Smooth muscle cell (in vitro differentiated cells): ENCODE data around the gene WNT9B. TPM values are rescaled to one million over a fixed set of nuclear protein-coding genes. Genes with fewer than 3 reads are reported as not detected.
"Not testable (repeated sequence)": the region's sequence is repeated elsewhere in the genome, so short reads cannot be mapped to it uniquely, and the experiment has no call there.

Experiments used
- DNase-seq: peaks from one replicate; lab custom pipeline; 2025; ENCODE audit not compliant: unreplicated experiment; lab: John Stamatoyannopoulos, UW
- H2AFZ ChIP-seq: fragments of 200-600 bp; sonication (generic); 2 replicates; pipeline ENCODE4 v1.6.0; 2016; ENCODE audit warnings: antibody characterized with exemption, low read depth, mild to moderate bottlenecking
- H3F3A ChIP-seq: fragments of 200-600 bp; sonication (generic); 2 replicates; pipeline ENCODE4 v1.6.0; 2017; ENCODE audit warnings: antibody characterized with exemption, low read depth
- H3K27ac ChIP-seq: fragments of 200-600 bp; sonication (generic); 2 replicates; pipeline ENCODE4 v1.5.1; 2016; ENCODE audit warnings: low read depth, mild to moderate bottlenecking
- H3K27me3 ChIP-seq: fragments of 200-600 bp; sonication (generic); 2 replicates; pipeline ENCODE4 v1.6.1; 2016; ENCODE audit warnings: low read depth, mild to moderate bottlenecking
- H3K36me3 ChIP-seq: fragments of 200-600 bp; sonication (generic); 2 replicates; pipeline ENCODE4 v1.5.1; 2016; ENCODE audit warnings: low read depth
- H3K4me1 ChIP-seq: fragments of 200-600 bp; sonication (generic); 2 replicates; pipeline ENCODE4 v1.5.1; 2016; ENCODE audit warnings: low read depth
- H3K4me2 ChIP-seq: fragments of 200-600 bp; sonication (generic); 2 replicates; pipeline ENCODE4 v1.6.0; 2016; ENCODE audit warnings: mild to moderate bottlenecking
- H3K4me3 ChIP-seq: fragments of 200-600 bp; sonication (generic); 2 replicates; pipeline ENCODE4 v1.5.1; 2016; ENCODE audit warnings: mild to moderate bottlenecking
- H3K79me2 ChIP-seq: fragments of 200-600 bp; sonication (generic); 2 replicates; pipeline ENCODE4 v1.6.0; 2016; ENCODE audit warnings: low read depth, mild to moderate bottlenecking
- H3K9ac ChIP-seq: fragments of 200-600 bp; sonication (generic); 2 replicates; pipeline ENCODE4 v1.6.0; 2016; ENCODE audit warnings: low read depth
- H3K9me3 ChIP-seq: fragments of 200-600 bp; sonication (generic); replicated peaks from 2 replicates; pipeline ENCODE4 v1.5.1; 2016; ENCODE audit warnings: low read depth
- H4K20me1 ChIP-seq: fragments of 200-600 bp; sonication (generic); 2 replicates; pipeline ENCODE4 v1.6.0; 2016; ENCODE audit warnings: low read depth
- WGBS: methylation state at CpG from one replicate; pipeline ENCODE4 v1.1.7; 2016; ENCODE audit warnings: low lambda C conversion rate; 5-methylcytosine and 5-hydroxymethylcytosine counted together
- polyA plus RNA-seq: library from polyadenylated mRNA; unstranded; fragments of >200 nt; fragmentation: Nextera tagmentation; extraction: Ambion mirVana; gene quantifications from 2 replicates; pipeline ENCODE4 v1.2.1, GENCODE V29; 2016
- total RNA-seq: library from RNA; depleted of rRNA; stranded (reverse); fragments of >200 nt; gene quantifications from 2 replicates; pipeline ENCODE4 v1.2.3, GENCODE V29; 2014
- TF ChIP-seq, protein P1 (sequence below): fragments of 200-600 bp; sonication (generic); IDR thresholded peaks from 2 replicates; pipeline ENCODE4 v1.5.1; 2017; ENCODE audit warnings: borderline replicate concordance, mild to moderate bottlenecking, antibody characterized with exemption; ENCODE audit not compliant: insufficient read depth, poor library complexity, severe bottlenecking

The WNT9B gene
- total and polyA plus RNA-seq, 2 experiments from 2014 or later, result not detected

DNA sequence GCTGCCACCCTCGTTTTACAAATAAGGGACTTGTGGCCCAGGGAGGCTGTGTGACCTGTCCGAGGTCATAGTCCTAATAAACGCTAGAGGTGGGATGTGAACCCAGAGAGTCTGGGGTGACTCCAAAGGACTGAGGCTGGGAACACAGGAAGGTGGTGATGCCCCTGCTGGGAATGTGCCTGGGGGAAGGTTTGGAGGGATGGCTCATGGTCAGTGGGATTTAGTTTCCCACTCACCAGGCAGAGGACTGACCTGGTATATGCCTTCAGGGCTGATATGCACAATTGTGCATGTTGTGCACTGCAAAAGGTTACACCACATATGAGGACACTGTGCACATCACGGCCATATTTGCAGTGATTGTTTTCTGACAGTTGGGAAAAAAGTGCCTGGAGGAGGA lies 13.9 kb upstream of the WNT9B start:
- no peak for DNase-seq
- no peaks in the 10 kb centered on the region for H3K79me2 ChIP-seq
- H3K4me3 ChIP-seq, result no peak overlapping the region
- 85% methylated on average over 4 of the region's 4 CpGs for WGBS
- no peaks in the 10 kb centered on the region for H3F3A ChIP-seq
- H3K36me3 ChIP-seq, result no peaks in the 10 kb centered on the region
- TF ChIP-seq, protein P1, sequence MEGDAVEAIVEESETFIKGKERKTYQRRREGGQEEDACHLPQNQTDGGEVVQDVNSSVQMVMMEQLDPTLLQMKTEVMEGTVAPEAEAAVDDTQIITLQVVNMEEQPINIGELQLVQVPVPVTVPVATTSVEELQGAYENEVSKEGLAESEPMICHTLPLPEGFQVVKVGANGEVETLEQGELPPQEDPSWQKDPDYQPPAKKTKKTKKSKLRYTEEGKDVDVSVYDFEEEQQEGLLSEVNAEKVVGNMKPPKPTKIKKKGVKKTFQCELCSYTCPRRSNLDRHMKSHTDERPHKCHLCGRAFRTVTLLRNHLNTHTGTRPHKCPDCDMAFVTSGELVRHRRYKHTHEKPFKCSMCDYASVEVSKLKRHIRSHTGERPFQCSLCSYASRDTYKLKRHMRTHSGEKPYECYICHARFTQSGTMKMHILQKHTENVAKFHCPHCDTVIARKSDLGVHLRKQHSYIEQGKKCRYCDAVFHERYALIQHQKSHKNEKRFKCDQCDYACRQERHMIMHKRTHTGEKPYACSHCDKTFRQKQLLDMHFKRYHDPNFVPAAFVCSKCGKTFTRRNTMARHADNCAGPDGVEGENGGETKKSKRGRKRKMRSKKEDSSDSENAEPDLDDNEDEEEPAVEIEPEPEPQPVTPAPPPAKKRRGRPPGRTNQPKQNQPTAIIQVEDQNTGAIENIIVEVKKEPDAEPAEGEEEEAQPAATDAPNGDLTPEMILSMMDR, result no peak
- H3K27ac ChIP-seq, result no peak overlapping the region
- no peak overlapping the region for H3K9ac ChIP-seq
- H3K9me3 ChIP-seq, result no peaks in the 10 kb centered on the region
- H3K4me1 ChIP-seq, result peaks cover 3% of the 10 kb centered on the region
- H2AFZ ChIP-seq, result no peak overlapping the region
- no peaks in the 10 kb centered on the region for H4K20me1 ChIP-seq
- no peak overlapping the region for H3K4me2 ChIP-seq
- peaks cover 10% of the 10 kb centered on the region for H3K27me3 ChIP-seq

DNA sequence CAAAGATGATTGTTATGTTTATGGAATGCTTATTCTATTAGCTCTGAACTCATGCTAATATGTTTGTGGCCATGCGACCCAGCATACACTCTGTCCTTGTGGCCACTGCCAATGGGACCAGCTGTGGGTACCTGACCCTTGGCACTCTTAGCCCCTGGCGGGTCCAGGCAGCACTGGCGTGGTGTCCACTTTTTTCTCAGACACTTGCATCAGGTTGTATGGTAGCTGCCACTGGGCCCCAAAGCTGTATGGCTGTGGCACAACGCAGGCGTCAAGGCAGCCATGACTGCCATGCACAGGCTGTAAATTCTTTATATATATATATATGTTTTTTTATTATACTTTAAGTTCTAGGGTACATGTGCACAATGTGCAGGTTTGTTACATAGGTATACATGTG lies 12.2 kb upstream of the WNT9B start:
- no peaks in the 10 kb centered on the region for H4K20me1 ChIP-seq
- H3K4me3 ChIP-seq, result no peak overlapping the region
- H3K9me3 ChIP-seq, result no peaks in the 10 kb centered on the region
- no peaks in the 10 kb centered on the region for H3K79me2 ChIP-seq
- peaks cover 3% of the 10 kb centered on the region for H3K4me1 ChIP-seq
- no peak overlapping the region for H2AFZ ChIP-seq
- 97% methylated on average over 5 of the region's 5 CpGs for WGBS
- H3F3A ChIP-seq, result no peaks in the 10 kb centered on the region
- H3K4me2 ChIP-seq, result no peak overlapping the region
- H3K9ac ChIP-seq, result no peak overlapping the region
- TF ChIP-seq, protein P1, result no peak
- H3K36me3 ChIP-seq, result no peaks in the 10 kb centered on the region
- DNase-seq, result no peak
- H3K27ac ChIP-seq, result no peak overlapping the region
- peaks cover 10% of the 10 kb centered on the region for H3K27me3 ChIP-seq

- not testable (repeated sequence) for H3K79me2 ChIP-seq, H3K4me1 ChIP-seq, H4K20me1 ChIP-seq, H3K4me3 ChIP-seq, H2AFZ ChIP-seq, H3K4me2 ChIP-seq, H3K27me3 ChIP-seq, H3F3A ChIP-seq, DNase-seq, H3K9ac ChIP-seq, H3K27ac ChIP-seq, H3K9me3 ChIP-seq, H3K36me3 ChIP-seq
- WGBS, result 68% methylated on average over 3 of the region's 3 CpGs
These were observed 10.8 kb upstream of the WNT9B start for GRCh38 chr17:46840596-46840995.

- H3K27ac ChIP-seq, result no peak overlapping the region
- H3F3A ChIP-seq, result no peaks in the 10 kb centered on the region
- no peak overlapping the region for H3K9ac ChIP-seq
- peaks cover 10% of the 10 kb centered on the region for H3K27me3 ChIP-seq
- H3K4me1 ChIP-seq, result no peaks in the 10 kb centered on the region
- peak overlapping the region; percentile 36 for H3K4me3 ChIP-seq
- no peak for DNase-seq
- H4K20me1 ChIP-seq, result no peaks in the 10 kb centered on the region
- TF ChIP-seq, protein P1, result peak; percentile 94
- 25% methylated on average over 38 of the region's 43 CpGs for WGBS
- H3K4me2 ChIP-seq, result peak overlapping the region; percentile 81
- H3K36me3 ChIP-seq, result no peaks in the 10 kb centered on the region
- H3K9me3 ChIP-seq, result no peaks in the 10 kb centered on the region
- peak overlapping the region; percentile 59 for H2AFZ ChIP-seq
- no peaks in the 10 kb centered on the region for H3K79me2 ChIP-seq
These were observed 9.6 kb upstream of the WNT9B start for GRCh38 chr17:46841561-46842379.
